Measurements from ENCODE around the gene RBP7.

Gene RBP7

DNA sequence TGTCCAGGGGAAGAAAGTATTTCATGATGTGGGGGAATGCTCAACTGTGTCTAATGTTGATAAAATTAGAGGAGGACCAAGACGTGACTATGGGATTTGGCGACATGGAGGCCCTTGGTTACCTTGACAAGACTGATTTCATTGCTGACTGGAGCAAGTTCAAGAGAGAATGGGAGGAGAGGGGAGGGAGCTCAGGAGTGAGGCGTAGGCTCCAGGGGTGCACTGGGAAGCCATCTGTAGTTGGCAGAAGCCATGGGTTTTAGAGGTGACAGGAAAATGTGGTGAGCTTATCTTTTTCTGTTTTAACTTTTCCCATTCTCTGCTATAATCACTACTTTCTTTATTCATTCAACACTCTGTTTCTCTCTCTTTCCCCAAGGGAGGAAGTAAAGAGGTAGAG is 51.6 kb downstream of the RBP7 start:
- H3K4me3 Mint-ChIP-seq: no peak overlapping the region
- H3K4me1 Mint-ChIP-seq (ENCODE audit: low read depth): peaks cover 39% of the 10 kb centered on the region
- no peak for DNase-seq
- H3K9me3 Mint-ChIP-seq: no peaks in the 10 kb centered on the region
- no peak overlapping the region for H3K27ac Mint-ChIP-seq
- no peaks in the 10 kb centered on the region for H3K27me3 Mint-ChIP-seq
- H3K36me3 Mint-ChIP-seq (ENCODE audit: low read depth): peaks cover 61% of the 10 kb centered on the region

DNA sequence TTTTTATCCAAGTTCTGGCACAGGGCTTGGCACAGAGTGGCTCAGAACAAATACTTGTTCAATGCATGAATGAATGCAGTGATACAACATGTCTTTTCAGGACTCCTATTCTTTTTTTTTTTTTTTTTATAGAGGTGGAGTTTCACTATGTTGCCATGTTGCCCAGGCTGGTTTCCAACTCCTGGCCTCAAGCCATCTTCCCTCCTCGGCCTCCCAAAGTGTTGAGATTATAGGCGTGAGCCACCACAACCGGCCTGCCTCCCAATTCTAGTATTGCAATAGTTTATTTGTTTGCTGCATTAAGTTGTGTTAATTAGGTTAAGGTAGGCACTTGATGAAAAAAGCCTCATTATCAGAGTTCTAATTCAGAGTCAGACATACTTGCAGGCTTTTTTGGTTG is 53.6 kb downstream of the RBP7 start:
- DNase-seq: no peak
- Mint-ChIP-seq H3K4me1 (ENCODE audit: low read depth) (peaks cover 31% of the 10 kb centered on the region), H3K36me3 (ENCODE audit: low read depth) (peaks cover 60% of the 10 kb centered on the region), H3K27ac (no peak overlapping the region), H3K27me3 (no peaks in the 10 kb centered on the region), H3K9me3 (no peaks in the 10 kb centered on the region), H3K4me3 (no peak overlapping the region)

DNA sequence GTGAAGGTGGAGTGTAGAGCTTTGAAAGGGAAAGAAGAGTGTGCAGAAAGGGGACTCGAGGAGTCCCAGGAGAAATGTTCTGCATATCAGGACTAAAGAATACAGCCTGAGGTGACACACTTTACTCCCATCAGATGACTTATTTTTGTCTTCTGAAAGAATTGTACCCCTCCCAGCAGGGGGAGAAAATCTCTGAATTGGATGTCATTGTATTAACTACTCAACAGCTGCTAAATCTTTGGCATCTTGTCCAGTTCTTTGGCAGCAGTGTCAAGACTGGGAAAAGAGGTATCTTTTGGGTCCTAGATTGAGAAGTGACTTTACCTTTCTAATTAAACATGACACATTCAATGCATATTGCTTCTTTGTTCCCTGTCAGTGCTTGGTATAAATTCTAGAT is 54.6 kb downstream of the RBP7 start:
- no peak for DNase-seq
- no peak overlapping the region for H3K27ac Mint-ChIP-seq
- peaks cover 62% of the 10 kb centered on the region for H3K36me3 Mint-ChIP-seq (ENCODE audit: low read depth)
- peaks cover 27% of the 10 kb centered on the region for H3K4me1 Mint-ChIP-seq (ENCODE audit: low read depth)
- no peaks in the 10 kb centered on the region for H3K9me3 Mint-ChIP-seq
- H3K4me3 Mint-ChIP-seq: no peak overlapping the region
- H3K27me3 Mint-ChIP-seq: no peaks in the 10 kb centered on the region

DNA sequence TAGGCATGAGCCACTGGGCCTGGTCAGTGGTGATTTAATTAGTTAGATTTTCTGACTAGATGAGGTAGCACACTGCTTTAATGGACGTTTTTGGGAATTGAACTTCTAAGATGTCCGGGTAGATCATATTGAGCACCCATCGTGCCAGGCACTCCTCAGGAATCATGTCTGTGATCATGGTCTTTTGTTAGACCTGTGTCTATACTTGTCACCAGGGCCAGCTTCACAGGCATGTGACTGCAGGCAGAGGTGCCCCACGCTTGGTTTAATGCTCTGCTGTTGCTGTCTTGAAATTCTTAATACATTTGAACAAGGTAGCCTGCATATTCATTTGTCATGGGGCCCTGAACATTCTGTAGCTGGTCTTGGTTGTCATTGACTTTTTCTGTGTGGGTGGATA is 55.3 kb downstream of the RBP7 start:
- no peak overlapping the region for H3K27ac Mint-ChIP-seq

DNA sequence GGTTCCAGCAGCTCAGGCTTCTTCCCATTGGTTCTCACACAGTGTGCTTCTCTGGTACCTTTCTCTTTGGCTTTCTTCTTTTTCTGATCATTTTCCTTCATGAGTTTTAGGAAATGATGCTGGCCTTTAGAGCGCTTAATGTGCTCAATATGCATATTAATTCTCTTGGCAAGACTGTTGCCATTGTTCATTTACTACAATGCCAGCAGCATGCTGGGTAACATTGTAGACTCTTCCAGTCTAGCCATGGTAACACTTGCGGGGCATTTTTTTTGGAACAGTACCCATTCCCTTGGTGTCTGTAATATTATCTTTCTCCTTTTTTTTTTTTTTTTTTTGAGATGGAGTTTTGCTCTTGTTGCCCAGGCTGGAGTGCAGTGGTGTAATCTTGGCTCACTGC is 57.4 kb downstream of the RBP7 start:
- Mint-ChIP-seq H3K4me3 (no peak overlapping the region), H3K27me3 (no peaks in the 10 kb centered on the region), H3K4me1 (ENCODE audit: low read depth) (peaks cover 16% of the 10 kb centered on the region), H3K27ac (no peak overlapping the region), H3K9me3 (no peaks in the 10 kb centered on the region), H3K36me3 (ENCODE audit: low read depth) (peaks cover 62% of the 10 kb centered on the region)
- no peak for DNase-seq

More for the DNA sequence above, 55.3 kb downstream of the RBP7 start:
- Mint-ChIP-seq H3K36me3 (ENCODE audit: low read depth) (peaks cover 58% of the 10 kb centered on the region), H3K27me3 (no peaks in the 10 kb centered on the region), H3K9me3 (no peaks in the 10 kb centered on the region), H3K4me3 (no peak overlapping the region), H3K4me1 (ENCODE audit: low read depth) (peaks cover 21% of the 10 kb centered on the region)
- DNase-seq: no peak

DNA sequence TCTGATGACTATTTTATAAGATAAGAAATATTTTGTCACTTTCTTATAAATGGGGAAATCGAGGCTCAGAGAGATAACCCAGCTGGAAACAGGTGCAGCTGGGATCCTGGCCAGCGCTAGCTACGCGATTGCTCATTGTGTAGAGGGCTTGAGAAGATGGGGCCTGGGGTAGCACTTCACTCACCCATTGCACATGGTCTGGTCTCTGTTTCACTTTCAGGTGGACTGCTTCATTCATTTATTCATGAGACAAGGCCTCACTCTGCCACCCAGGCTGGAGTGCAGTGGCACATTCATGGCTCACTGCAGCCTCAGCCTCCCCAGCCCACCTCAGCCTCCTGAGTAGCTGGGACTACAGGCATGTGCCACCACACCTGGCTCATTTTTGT is 59.6 kb downstream of the RBP7 start:
- Mint-ChIP-seq H3K4me1 (ENCODE audit: low read depth) (peaks cover 15% of the 10 kb centered on the region), H3K27ac (no peak overlapping the region), H3K4me3 (no peak overlapping the region), H3K36me3 (ENCODE audit: low read depth) (peaks cover 45% of the 10 kb centered on the region), H3K9me3 (no peaks in the 10 kb centered on the region), H3K27me3 (no peaks in the 10 kb centered on the region)
- DNase-seq: no peak

DNA sequence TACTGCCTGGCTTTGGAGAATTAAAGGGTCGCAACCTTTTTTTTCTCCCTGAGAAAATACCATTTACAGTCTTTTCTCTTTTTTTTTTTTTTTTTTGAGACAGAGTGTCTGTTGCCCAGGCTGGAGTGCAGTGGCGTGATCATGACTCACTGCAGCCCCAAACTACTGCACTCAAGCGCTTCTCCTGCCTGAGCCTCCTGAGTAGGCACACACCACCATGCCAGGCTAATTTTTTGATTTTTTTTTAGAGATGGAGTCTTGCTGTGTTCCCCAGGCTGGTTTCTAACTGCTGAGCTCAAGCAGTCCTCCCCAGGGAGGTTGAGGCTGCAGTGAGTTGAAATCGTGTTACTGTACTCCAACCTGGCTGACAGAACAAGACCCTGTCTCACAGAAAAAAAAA is 60.3 kb downstream of the RBP7 start:
- DNase-seq: no peak
- H3K27ac Mint-ChIP-seq: no peak overlapping the region
- peaks cover 37% of the 10 kb centered on the region for H3K36me3 Mint-ChIP-seq (ENCODE audit: low read depth)
- H3K27me3 Mint-ChIP-seq: no peaks in the 10 kb centered on the region
- no peaks in the 10 kb centered on the region for H3K9me3 Mint-ChIP-seq
- H3K4me3 Mint-ChIP-seq: no peak overlapping the region
- peaks cover 14% of the 10 kb centered on the region for H3K4me1 Mint-ChIP-seq (ENCODE audit: low read depth)

DNA sequence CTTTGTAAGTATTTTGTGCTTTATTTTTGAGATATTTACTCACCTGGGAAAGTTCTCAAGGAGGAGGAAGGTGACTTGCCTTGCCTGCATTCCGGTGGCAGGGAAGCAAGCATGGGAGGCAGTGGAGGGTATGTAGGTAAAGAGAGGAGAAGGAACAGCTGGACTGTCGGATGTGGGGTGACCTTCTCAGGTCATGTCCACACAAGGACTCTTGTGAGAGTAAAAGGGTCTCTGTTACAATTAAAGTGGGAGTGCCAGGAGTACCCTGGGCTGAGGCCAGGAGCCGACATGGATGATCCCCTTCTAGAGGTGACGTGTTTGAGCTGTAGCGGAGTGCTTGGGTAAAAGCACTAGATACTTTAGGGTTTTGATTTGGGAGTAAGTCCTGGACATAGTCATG is 60.8 kb downstream of the RBP7 start:
- DNase-seq: no peak
- Mint-ChIP-seq H3K9me3 (no peaks in the 10 kb centered on the region), H3K27me3 (no peaks in the 10 kb centered on the region), H3K36me3 (ENCODE audit: low read depth) (peaks cover 33% of the 10 kb centered on the region), H3K4me3 (no peak overlapping the region), H3K27ac (no peak overlapping the region), H3K4me1 (ENCODE audit: low read depth) (peaks cover 14% of the 10 kb centered on the region)

DNA sequence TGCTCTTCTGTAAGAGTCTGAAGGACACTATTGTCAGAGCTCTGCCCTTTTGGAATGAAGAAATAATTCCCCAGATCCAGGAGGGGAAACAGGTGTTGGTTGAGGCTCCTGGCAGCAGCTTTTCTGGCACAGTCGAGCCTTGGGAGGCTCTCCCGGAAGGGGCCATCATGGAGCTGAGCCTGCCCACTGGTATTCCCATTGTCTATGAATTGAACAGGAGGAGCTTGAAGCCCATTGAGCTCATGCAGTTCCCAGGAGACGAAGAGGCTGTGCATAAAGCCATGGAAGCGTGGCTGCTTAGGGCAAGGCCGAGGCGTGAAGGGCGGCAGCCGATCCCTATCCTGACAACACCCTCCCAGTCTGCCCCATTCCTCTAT is 62.3 kb downstream of the RBP7 start:
- Mint-ChIP-seq H3K4me3 (no peak overlapping the region), H3K36me3 (ENCODE audit: low read depth) (peaks cover 30% of the 10 kb centered on the region), H3K27me3 (no peaks in the 10 kb centered on the region), H3K4me1 (ENCODE audit: low read depth) (peaks cover 20% of the 10 kb centered on the region), H3K9me3 (no peaks in the 10 kb centered on the region), H3K27ac (no peak overlapping the region)
- DNase-seq: no peak

DNA sequence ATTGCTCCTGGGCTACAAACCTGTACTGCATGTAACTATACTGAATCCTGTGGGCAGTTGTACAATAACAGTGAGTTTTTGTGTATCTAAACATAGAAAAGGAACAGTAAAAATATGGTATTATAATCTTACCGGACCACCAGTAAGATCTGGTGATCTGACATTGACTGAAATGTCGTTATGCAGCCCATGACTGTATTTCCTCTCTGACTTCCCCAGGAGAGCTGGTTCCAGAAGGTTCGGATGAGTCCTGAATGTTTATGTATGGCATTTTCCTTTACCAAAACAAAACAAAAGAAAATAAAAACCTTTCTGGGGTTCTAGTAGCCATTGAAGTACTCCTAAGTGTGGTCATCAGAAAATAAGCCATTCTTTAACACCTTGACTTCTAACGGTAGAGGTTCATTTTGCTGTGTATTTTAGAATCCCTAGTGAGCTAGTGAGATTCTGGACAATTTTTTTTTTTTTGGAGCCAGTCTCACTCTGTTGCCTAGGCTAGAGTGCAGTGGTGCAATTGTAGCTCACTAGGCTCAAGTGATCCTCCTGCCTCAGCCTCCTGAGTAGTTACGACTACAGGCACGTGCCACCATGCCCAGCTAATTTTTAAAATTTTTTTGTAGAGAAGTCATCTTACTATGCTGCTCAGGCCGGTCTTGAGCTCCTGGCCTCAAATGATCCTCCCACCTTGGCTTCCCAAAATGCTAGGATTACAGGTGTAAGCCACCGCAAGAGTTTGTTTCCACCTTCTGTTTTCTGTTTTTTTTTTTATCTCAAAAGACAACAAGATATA is 63.5 kb downstream of the RBP7 start:
- Mint-ChIP-seq H3K27ac (no peak overlapping the region), H3K4me1 (ENCODE audit: low read depth) (peaks cover 25% of the 10 kb centered on the region), H3K4me3 (no peak overlapping the region), H3K27me3 (no peaks in the 10 kb centered on the region), H3K36me3 (ENCODE audit: low read depth) (peaks cover 28% of the 10 kb centered on the region), H3K9me3 (no peaks in the 10 kb centered on the region)
- DNase-seq: no peak

DNA sequence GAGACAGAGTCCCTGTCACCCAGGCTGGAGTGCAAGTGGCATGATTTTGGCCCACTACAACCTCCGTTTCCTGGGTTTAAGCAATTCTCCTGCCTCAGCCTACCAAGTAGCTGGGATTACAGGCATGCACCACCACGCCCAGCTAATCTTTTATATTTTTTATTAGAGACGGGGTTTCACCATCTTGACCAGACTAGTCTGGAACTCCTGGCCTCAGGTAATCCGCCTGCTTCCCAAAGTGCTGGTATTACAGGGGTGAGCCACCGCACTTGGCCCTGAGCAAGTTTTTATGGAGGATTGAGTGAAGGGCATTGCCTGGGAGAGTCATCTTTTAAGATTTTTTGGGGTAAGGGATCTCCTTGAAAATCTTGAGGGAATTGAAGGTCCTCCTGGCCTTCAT is 64.2 kb downstream of the RBP7 start:
- H3K4me1 Mint-ChIP-seq (ENCODE audit: low read depth): peaks cover 21% of the 10 kb centered on the region
- no peaks in the 10 kb centered on the region for H3K27me3 Mint-ChIP-seq
- H3K36me3 Mint-ChIP-seq (ENCODE audit: low read depth): peaks cover 25% of the 10 kb centered on the region

DNA sequence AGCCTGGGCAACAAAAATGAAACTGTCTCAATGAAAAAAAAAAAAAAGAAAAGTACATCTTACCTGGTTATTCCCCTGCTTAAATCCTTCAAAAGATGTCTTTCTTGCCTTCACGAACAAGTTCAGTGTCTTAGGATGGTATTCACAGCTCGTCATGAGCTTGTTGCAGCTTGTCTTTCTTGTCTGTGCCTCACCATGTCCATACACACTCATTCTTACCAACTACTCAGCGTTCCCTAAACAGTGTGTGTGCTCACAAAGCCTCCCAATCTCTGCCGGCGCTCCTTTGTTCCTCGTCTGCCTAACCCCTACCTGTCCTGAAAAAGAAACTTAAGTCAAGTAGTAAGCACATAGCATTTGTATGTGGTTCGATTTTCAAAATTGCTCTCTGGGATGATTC is 66.8 kb downstream of the RBP7 start:
- H3K27me3 Mint-ChIP-seq: no peaks in the 10 kb centered on the region
- H3K9me3 Mint-ChIP-seq: no peaks in the 10 kb centered on the region
- H3K36me3 Mint-ChIP-seq (ENCODE audit: low read depth): peaks cover 14% of the 10 kb centered on the region
- H3K4me1 Mint-ChIP-seq (ENCODE audit: low read depth): peaks cover 23% of the 10 kb centered on the region
- DNase-seq: no peak
- H3K27ac Mint-ChIP-seq: no peak overlapping the region
- no peak overlapping the region for H3K4me3 Mint-ChIP-seq

More for the DNA sequence above, 64.2 kb downstream of the RBP7 start:
- Mint-ChIP-seq H3K4me3 (no peak overlapping the region), H3K9me3 (no peaks in the 10 kb centered on the region), H3K27ac (no peak overlapping the region)
- no peak for DNase-seq

DNA sequence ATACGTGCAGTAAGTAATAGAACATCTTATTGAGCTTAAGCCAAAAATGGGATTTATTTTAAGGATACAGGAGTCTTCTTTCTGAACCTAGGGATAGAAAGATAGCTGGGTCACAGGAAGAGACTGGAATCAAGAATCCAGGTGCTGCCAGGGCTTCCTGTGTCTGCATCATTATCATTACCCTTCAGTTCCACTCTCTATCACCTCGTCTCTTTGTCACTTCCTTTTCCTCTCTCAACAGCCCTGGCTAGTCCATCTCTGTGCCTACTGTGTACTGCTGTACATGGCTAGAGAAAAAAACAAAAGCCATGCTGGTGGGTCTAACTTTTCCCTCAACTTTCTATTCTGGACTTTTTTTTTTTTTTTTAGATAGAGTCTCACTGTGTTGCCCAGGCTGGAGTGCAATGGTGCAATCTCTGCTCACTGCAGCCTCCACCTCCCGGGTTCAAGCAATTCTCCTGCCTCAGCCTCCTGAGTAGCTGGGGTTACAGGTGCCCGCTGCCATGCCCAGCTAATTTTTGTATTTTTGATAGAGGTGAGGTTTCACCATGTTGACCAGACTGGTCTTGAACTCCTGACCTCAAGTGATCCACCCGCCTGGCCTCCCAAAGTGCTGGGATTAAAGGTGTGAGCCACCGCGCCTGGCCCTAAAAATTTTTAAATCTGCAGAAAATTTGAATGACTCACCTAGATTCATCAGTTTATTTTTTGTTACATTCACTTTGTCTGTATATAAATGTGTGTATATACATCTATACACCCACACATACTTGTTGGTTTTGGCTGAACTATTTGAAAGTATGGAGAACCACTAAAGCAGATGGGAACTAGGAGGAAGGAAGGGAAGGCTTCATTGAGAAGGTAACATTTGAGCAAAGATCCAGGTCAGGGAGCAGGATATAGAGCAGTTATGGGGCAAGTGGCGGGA is 67.7 kb downstream of the RBP7 start:
- no peak for DNase-seq
- Mint-ChIP-seq H3K27ac (no peak overlapping the region), H3K27me3 (no peaks in the 10 kb centered on the region), H3K4me3 (no peak overlapping the region), H3K36me3 (ENCODE audit: low read depth) (peaks cover 14% of the 10 kb centered on the region), H3K4me1 (ENCODE audit: low read depth) (peaks cover 26% of the 10 kb centered on the region), H3K9me3 (no peaks in the 10 kb centered on the region)

DNA sequence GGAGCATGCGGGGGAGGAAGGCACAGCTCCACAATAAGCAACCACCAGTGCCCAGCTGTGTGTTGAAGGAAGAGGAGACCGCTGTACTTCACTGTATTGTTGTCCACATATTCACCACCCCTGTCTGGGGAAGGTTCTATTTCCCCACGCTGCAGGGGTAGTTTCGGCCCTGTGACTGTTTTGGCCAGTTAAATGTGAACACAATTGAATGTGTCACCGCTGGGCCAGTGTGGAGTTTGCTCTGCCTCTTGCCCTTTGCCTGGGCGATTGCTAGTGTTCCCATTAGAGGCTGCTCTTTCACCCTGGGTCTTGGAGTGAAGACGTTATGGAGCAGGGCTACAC is 68.3 kb downstream of the RBP7 start:
- no peak overlapping the region for H3K4me3 Mint-ChIP-seq
- DNase-seq: no peak
- no peaks in the 10 kb centered on the region for H3K27me3 Mint-ChIP-seq
- H3K4me1 Mint-ChIP-seq (ENCODE audit: low read depth): peaks cover 26% of the 10 kb centered on the region
- H3K9me3 Mint-ChIP-seq: no peaks in the 10 kb centered on the region
- peaks cover 14% of the 10 kb centered on the region for H3K36me3 Mint-ChIP-seq (ENCODE audit: low read depth)
- H3K27ac Mint-ChIP-seq: no peak overlapping the region

All from activated T-cell treated with anti-CD3 and anti-CD28 coated beads, Interleukin-2, amount 50 U/mL, for 24 hours (primary cell).